ENCODE results near the gene MGLL.

The MGLL gene

DNA sequence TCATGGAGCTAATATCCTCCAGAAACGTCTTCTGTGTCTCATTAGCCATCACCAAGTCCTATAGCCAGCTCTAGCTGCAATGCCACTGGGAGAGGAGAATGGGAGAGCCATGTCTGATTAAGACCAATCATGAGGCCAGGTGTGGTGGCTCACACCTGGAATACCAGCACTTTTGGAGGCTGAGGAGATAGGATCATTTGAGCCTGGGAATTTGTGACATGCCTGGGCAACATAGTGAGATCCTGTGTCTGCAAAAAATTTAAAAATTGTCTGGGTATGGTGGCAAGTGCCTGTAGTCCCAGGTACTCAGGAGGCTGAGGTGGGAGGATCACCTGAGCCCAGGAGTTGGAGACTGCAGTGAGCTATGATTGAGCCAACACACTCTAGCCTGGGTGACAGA, 13.1 kb downstream of the MGLL start:
- no peak for DNase-seq

DNA sequence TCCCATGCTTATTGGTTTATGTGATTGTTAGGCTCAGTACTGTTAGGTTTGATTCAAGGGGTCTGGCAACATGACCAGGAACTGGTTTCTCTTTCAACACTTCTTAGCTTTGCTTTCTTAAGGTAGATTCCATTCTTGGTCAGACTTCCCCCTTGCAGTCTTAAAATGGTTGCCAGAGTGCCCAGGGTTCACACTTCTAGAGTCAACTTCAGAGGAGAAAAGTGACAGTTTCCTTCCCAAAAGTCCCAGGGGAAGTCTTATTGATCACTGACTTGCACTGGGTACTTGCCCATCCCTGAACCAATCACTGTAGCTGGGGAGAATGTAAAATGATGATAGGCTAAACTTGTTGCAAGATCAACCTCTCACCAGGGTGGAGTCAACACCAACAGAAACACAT, 14.1 kb downstream of the MGLL start:
- no peak for DNase-seq

DNA sequence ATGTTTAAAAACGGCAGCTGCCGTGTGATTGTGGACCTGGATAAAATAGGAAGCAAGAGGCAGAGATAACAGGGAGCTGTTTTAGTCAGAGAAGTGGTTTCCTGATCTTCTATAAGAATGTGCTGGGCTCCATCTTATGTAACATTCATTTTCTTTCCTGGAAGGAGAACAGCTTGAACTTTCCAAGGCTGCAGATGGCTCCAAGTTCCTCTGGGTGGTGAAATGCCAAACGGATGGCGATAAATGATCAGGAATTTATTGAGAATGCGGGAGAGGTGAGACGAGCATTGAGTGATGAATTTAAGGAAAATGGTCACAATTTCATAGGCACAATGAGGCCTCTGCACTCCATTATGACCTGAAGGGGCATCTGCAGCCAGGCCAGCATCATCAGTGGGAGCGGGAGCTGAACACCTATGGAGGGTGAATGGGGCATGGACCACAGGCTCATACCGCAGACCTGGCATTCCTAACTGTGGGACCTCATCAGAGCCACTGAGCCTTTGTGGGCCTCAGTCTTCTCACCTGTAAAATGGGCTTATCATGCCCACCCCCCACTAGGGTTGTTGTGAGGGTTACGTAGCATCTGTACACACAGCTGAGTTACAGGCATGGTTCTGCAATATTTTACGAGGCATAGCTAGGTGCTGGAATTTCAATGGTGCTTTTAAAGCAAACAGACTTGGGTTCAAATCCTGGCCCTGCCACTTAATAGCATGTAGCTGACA, 17.1 kb downstream of the MGLL start:
- no peak for DNase-seq

DNA sequence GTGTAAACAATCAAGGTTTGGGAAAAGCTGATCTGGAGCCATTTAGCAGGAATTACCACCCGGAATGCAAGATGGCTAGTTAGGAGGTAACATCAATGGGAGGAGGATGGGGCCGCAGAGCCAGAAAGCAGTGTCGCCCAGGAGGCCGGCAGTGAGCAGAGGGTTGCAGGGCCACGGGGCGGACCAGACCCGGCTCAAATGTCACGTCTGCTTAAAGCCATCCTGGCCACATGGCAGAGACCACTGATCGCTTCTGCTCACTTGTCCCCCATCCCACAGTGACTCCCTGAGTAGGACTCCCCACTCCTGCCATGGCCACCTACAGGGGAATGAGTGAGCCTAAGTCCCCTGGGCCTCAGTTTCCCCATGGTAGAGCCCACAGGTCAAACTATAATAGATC, 18.2 kb downstream of the MGLL start:
- no peak for DNase-seq

DNA sequence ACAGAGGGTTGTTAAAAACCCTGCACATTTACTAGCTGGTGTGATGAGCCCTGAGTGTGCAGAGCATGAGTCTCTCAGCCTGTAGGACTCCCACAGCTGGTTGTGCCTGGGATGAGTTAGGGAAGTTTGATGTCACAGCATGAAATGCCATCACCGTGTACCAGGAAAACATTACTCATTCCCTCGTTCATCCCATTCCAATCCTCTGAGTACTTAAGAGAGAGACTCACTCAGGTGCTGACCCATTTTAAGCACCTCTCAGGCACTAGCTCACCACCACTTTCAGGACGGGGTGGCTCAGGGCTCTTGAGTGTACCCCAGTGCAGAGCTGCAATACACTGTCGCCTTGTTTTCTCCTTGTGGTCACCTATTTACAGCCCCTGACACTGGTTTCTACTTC, 18.7 kb downstream of the MGLL start:
- no peak for DNase-seq

DNA sequence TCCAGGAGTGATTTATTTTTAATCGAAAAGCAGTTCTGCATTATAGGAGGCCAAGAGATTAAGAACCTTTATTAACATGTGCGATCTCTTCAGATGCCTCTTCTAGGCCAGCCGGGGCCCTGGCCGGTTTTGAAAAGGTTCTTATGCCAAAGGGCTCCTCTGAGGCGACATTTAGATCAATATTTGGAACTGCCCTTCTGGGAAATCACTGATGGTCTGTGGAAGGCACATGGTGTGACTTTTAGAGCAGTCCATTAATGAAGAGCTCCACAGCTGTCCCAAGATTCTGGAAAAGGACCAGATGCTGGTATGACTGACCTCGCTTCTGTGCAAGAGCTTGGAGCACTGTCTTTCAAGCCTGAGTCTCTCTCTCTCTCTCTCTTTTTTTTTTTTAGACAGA, 19.7 kb downstream of the MGLL start:
- no peak for DNase-seq

DNA sequence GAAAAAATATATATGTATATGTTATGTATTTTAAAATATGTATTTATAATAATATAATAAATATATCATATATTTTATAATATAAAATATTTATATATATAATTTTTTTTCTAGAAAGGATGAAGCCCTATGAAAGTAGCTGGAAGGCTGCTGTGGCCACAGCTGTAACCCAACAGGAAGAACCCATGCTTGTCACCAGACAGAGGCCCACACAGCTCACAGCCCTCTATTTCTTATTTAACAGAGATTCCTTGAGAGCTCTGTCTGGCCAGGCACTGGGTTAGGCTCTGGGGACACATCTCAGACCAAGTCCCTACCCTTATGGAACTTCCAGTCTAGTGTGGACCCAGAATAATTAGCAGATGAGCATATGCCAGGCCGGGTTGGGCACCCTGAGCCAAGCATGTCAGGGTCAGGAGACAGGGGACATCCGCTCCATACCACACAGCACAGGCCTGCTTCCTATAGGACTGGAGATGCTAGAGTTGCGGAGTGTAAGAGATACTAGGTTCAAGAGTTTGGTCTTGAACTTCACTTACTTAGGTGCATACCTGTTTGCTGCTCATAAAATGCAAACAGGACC, 20.5 kb downstream of the MGLL start:
- no peak for DNase-seq

DNA sequence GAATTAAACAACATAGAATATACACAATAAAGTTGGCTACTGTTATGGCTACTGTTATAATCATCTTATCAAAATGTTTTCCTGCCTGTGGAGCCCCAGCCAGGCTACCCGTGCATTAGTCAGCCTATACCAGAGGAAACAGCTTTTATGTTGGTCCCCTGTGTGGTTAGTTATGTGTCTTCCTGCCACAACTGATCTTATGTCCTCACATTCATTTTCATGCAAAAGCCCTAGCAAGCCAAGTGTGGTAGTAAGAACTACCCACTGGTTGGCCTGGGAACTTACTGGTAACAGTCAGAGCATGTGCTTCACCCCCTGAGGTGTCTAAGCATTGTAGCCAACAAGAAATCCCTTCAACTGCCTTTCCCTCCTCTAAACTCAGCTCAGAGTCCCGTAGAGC, 21.8 kb downstream of the MGLL start:
- DNase-seq = no peak

DNA sequence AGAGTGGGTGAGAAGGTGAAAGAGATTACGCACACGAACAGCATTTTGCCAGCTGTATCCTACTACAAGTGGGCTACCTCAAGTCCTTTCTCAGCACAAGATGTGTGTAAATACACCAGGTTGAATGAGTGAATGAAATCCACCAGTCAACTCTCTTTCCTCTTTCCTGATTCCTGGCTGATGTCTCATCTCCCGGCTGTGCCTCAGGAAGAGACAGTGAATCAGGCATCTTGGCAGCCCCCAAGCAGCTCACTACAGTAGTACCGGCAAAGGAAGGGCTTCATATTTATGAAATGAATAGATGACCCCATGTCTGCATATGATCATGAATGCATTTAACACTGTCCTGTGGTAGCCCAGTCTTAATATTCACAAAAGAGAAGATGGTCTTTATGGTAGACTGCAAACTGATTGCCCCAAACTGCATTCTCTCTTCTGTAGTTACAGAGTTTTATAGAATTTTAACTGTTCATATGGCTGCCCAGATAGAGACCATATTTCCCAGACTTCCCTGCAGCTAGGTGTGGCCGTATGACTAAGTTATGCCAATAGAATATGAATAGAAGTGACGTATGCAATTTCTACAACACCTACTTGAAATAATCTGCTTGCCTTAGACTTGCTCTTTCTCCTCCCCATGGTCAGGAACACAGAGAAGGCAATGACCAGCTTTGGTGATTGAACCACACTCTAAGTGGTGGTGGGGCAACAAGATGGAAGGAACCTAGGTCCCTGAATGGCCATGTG, 22.7 kb downstream of the MGLL start:
- no peak for DNase-seq

DNA sequence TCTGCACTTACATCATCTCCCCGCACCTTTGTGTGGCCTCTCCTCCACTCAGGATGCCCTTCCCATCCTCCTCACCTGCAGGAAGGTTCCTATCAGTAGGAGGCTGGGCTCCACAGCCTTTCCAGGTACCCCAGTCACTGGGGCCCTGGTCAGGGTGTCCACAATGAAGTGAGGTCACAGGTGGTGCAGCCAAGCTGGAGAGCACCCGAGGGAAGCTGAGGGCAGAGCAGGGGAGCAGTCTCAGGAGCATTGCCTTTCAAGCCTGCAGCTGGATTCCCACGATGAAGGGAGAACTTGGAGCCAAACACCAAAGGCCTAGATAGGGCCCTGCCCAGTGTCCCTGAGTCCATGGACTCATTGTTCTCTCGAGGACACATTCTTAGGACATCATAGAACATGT, 23.6 kb downstream of the MGLL start:
- DNase-seq = no peak

DNA sequence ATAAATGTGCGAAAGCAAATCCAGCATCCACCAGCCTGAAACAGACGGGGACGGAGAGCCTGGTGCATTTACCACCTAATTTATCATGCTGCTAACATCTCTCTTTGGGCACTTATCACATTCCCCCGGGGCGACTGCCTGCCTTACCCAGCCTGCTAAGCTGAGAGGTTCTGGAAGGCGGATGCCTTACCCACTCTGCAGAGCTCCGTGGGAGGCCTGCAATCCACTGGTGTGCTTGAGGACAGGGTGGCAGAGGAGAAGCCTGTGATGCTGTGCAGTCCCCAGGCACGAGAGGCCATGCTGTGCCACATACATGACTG, 25.5 kb downstream of the MGLL start:
- peak; percentile 22 for DNase-seq

DNA sequence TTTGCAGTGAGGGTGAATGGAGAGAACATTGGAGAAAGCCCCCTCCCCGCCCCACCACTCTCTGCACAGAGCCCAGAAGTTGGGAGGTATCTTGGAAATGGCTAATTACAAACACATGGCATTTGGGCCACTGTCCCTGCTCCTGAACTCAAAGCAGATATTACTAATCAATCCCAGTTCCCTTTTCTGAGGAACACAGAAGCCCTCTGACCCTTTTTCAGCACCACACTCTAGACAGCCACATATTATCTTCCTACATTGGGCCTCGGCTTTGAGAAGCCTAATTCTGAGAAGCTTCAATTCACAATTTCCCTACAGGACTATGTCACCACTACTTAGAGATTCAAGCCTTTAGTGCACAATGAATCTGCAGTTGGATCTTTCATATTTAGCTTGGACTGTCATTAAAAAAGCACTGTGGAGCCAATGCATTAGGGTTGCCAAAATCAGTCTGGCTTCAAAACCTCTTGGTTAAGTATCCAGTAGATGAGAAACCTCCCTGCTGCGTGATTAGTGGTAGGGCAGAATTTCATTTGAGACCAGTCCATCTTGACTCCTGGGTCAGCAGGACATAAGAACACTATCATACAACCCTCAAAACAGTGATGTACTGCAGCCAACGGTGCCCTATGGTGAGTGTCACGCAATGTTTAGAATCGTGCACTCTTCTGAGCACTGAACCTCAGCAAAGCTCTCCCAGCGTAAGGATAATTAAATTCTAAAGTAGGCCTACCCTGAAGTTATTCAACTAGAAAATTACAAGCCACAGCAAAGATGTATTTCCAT, 26.1 kb downstream of the MGLL start:
- no peak for DNase-seq

DNA sequence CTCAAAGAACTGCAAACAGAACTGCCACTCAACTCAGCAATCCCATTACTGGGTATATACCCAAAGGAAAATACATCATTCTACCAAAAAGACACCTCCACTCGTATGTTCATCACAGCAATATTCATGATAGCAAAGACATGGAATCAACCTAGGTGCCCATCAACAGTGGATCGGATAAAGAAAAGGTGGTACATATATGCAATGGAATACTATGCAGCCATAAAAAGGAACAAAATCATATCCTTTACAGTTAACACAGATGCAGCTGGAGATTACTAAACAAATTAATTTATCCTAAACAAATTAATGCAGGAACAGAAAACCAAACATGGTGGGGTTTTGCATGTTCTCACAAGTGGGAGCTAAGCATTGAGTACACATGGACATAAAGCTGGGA, 27.3 kb downstream of the MGLL start:
- no peak for DNase-seq

DNA sequence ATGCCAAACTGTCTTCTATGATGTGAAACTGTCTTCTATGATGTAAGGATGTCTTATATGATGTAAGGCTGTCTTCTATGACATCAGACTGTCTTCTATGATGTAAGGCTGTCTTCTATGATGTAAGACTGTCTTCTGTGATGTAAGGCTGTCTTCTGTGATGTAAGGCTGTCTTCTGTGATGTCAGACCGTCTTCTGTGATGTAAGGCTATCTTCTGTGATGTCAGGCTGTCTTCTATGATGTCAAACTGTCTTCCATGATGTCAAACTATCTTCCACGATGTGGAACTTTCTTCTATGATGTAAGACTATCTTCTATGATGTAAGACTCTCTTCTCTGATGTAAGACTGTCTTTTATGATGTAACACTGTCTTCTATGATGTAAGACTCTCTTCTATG, 27.9 kb downstream of the MGLL start:
- no peak for DNase-seq

DNA sequence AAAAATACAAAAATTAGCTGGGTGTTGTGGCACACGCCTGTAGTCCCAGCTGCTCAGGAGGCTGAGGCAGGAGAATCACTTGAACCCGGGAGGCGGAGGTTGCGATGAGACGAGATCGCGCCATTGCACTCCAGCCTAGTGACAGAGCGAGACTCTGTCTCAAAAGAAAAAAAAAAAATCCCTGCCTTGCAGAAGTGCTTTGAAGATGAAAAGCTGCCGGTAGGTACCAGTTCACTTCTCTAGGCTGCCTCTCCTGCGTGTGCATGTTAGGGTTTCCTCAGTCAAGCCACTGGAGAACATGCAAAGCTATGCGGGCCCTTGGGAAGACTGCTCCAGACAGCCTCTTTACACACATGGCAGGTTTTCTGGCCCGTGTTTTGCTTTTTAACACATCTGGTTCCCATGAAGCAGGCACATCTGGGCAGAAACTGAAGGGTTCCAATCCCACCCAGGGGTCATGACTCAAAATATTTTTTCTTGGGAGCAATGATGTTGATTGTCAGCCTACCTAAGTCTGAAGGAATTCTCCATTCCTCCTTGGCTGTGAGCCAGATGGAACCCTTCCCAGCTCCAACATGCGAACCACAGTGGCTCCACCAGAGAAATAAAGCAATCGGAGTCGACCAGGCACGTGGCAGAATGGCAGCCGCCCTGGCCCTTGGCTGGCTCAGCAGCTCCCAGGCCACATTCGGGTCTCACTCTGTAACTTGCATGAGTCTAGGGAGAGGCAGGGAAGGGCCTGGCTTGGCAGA, 29.6 kb downstream of the MGLL start:
- DNase-seq = no peak

DNA sequence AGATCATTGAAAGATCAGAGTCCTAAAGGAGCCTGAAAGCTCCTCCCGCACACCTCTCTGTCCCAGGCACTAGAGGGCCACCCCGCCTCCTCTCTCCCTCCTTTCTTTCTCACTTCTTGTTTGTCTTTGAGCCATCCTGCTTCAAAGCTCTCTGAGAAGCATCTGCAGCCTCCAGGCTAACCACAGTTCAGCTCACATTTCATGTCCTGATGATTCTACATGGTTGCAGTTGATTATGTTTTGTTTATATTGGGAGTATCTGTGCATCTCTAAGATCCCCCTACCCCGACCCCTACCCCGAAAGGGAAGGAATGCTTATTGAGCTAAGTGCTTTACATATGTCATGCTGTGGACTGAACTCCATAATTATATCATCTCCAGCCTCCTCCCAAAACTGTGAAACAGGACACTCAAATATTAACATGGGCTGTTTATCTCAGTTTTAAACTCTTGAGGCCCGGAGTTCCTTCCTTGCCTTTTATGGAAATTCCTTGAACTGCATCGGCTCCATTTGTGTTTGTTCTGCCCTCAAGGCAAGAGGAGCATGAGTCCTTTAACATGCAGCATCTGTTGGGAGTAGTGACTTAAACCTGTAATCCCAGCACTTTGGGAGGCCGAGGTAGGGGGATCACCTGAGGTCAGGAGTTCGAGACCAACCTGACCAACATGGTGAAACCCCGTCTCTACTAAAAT, 30.9 kb downstream of the MGLL start:
- no peak for DNase-seq

DNA sequence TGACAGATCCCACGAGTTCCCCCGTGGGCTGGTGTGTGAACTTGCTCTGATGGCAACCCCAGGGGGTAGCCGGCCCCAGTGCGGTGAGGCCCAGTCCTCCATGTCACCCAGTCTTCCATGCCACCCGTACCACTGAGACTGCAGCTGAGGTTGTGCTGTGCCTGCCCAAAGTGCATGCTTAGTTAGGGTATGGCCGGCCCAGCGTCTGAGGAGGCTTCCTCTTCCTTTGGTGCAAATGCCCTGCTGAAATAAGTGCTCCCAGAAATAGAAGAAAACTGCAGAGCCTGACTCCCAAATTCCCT, 31.5 kb downstream of the MGLL start:
- DNase-seq = no peak

DNA sequence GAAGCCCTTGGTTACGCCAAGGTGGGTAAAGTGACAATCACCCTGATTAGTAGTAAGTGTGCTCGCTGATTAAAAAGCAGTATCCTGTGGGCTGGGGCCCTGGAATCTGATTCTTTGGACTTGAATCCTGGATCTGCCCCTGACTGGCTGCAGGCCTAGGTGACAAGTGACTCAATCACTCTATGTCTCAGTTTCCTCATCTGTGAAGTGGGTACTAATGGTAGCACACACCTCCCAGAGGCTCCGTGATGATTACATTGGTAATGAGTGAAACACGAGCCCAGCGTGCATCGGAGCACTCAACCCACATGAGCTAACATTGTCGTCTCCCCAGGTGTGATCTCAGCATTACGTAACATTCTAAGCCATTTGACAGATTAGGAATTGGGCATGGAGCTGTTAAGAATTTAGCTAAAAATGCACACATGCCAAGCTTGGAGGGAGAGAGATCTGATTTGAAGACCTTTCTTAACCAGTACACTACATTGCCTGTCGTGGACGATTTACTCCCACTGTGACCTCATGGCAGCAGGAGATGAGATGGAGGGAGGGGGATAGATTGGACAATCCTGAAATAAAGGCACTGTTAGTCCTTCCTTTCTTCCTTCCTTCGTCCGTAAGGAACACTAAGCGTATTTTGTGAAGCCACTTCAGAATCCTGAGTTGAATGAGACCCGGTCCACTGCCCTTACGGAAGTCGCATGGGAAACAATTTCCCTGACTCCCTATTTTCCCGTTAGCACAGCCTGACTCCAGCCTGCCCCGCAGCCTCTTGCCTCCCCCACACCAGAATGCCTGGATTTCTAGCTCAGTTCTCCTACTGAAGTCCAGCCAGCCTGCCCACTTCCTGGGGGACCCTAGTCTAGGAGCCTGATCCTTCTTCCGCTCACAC, 32.1 kb downstream of the MGLL start:
- no peak for DNase-seq

DNA sequence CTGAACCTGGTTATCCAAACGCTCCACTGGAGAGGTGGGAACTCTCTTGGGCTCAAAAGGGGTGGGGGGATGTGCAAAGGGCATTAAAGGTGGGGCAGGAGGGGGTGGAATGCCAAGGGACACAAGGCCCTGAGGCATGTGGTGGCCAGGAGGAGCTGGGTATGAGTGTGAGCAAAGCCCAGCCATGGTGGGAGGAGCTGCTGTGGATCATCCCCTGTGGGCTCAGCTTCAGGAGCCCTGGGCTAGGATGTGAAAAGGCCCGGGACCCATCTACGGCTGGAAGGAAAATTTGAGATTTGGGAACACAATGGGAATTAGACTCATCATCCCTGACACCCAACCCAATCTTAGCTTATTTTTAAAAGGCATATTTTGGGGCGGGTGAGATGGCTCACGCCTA, 33.3 kb downstream of the MGLL start:
- no peak for DNase-seq

DNA sequence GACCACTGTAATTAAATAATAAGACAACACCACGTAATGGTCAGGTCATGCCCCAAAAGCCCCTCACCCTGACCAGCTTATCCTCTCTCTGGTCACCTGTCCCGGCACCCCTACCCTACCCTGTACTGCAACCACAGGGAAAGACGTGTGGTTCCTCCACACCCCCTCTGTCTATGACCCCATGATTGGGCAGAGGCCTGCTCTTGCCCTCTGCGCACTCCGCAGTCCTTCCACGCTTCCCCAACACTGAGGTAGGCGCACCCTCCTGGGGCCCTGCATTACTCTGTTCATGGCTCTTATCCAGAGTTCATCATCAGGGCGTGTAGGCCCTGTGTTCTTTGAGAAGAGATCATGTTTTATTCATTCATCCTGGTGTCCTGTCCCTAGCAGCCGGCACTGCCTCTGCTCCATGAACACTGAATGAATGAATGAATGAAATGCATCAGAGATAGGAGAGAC, 33.8 kb downstream of the MGLL start:
- DNase-seq = no peak

DNA sequence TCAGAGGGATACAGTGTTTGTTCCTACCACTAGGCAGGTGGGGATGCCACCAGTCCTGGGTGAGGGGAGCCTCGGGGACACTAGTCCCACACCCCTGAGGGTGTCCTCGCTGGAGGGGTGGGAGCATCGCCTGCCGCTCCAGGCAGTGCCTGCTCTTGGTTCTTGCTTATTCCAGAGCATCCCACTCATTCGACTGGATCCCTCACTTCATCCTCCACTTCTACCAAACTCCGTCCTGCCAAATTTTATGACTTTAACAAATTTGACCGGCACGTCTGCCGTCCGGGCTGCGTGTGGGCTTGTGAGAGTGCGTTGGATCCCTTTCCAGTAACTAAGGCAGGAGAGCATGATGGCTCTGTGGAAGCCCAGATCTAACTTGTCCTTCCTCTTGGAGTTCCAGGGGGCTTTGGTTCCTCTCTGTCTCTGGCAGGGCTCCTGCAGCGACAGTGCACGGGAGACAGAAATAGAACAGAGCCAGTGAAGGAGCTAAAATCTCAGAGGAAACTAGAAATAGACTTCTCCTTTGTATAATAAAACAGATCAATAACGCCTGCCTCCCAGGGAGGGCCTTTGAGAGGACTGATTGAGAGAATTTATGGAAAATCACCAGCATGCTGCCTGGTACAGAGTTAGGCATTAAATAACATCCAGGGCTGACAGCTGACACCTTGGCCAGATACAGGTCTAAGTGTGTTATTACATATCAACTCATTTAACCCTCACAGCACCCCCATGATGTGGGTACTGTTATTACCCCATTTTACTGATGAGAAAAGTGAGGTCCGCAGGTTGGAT, 34.5 kb downstream of the MGLL start:
- DNase-seq = no peak

Data from NCI-H1694 treated with DMSO at 0.1 percent for 48 hours (cell line).